IPS-NIHi7 (cell line): ENCODE results near the gene LRMDA.
"Not testable (repeated sequence)": the region's sequence is repeated elsewhere in the genome, so short reads cannot be mapped to it uniquely, and the experiment has no call there.

Experiments used
- DNase-seq: peaks from one replicate; pipeline ENCODE4 v3.0.0; 2012; ENCODE audit warnings: mixed read lengths; ENCODE audit errors: extremely low spot score

LRMDA gene

DNA sequence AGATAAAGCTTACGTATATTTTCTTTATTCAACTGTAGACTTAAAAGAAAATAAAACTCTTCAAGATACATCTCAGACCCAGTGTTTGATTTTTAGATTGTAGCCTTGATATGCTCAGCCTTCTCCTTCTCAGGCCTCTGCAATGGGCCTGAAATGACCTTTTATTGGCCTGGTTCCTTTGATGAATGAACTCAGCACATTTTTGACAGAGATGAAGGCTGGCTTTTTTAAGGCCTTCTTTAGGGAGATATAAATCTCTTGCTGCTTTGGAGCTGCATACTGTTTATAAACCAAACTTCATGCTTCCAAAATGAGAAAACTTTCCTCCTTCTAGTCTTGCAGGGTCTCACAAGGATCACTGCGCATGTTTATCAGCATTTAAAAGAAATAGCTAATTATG lies 1049.8 kb downstream of the LRMDA start:
- DNase-seq = no peak

- DNase-seq = no peak
Observed at GRCh38 chr10:76487582-76487981, 1056.2 kb downstream of the LRMDA start.

DNA sequence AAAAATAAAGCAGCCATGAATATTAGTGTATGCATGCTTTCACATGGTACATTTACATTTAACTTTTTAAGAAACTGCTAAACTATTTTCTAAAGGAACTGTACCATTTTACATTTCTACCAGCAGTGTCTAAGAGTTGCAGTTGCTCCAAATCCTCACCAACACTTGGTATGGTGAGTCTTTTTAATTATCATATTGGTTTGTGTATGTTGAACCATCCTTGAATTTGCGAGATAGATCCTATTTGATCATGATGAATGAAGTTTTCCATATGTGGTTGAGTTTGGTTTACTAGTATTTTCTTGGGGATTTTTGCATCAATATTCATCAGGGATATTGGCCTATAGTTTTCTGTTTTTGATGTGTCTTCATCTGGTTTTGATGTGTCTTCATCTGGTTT lies 1057.2 kb downstream of the LRMDA start:
- DNase-seq = no peak

DNA sequence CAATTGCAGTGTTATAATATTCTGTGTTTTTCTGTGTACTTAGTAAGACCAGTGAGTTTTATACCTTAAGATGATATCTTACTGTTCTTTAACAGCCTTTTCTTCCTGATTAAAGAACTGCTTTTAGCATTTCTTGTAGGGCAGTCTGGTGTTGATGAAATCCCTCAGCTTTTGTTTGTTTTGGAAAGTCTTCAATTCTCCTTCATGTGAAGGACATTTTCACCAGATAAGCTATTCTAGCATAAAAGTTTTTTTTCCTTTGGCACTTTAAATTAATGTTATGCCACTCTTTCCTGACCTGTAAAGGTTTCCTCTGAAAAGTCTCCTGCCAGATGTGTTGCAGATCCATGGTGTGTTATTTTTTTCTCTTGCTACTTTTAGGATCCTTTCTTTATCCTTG lies 1059.8 kb downstream of the LRMDA start:
- DNase-seq = no peak

- no peak for DNase-seq
Observed at GRCh38 chr10:76492026-76492425, 1060.6 kb downstream of the LRMDA start.

DNA sequence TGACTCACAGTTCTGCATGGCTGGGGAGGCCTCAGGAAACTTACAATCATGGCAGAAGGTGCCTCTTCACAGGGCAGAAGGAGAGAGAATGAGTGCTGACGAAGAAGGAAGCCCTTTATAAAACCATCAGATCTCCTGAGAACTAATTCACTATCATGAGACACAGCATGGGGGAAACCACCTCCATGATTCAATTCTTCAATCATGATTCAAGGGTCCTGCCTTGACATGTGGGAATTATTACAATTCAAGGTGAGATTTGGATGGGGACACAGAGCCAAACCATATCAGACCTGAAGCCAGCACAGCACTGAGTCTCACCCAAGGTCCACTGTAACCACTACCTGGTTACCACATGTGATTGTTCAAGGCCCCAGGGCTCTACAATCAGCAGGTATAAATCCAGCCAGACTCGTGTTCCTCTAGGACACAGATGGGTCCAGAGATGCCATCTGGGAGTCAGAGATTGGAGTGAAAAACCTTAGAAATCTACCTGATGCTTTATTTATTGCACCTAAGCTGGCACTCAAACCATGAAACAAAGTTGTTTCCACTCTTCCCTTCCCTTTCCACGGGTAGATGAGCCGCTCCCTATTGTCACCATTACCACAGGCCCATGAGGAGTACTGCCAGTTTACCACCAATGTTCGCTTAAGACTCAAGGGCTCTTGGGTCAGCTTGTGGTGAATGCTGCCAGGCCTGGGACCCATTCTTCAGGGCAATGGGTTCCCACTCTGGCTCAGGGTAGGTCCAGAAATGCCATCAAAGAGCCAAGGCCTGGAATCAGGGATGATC lies 1061.5 kb downstream of the LRMDA start:
- no peak for DNase-seq

DNA sequence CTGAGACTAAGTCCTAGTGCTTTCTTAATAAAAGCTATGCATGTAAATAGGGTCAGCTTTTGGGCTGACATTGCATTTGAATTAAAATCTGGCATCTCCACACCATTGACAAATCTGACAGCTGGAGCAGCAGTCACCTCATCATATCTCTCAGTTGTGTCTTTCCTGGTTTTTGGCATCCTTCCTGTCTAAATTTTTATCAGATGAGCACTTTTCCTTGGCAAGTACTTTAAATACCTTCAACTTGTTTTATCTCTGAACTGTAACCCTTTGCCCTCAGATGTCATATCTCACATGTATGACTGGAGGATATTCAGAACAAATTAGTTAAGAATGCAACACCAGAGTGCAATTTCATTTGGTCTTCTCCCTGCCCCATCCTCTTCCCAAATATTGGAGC lies 1066.2 kb downstream of the LRMDA start:
- no peak for DNase-seq

- no peak for DNase-seq
Observed at GRCh38 chr10:76504823-76505222, 1073.4 kb downstream of the LRMDA start.

- DNase-seq = no peak
Observed at GRCh38 chr10:76509446-76509845, 1078.0 kb downstream of the LRMDA start.

DNA sequence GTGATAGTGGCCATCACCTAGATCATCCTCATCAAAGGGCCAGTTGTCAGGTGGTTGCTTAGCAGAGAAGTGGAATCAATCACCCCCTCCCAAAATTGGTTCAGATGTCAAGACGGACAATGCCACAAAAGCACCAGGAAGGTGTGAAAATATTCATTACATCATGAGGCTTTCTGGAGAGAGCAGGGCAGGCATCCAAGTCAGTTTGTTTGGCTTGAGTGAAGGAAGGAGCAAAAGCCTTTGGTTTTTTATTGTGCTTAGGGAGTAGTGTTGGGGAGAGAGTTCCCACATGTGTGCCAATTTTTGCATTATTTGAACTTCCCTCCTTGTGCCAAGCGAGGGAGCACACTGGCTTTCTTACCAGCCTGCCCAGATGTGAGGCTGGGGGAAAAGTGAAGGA lies 1082.9 kb downstream of the LRMDA start:
- DNase-seq = no peak

- no peak for DNase-seq
Observed at GRCh38 chr10:76514869-76515268, 1083.4 kb downstream of the LRMDA start.

DNA sequence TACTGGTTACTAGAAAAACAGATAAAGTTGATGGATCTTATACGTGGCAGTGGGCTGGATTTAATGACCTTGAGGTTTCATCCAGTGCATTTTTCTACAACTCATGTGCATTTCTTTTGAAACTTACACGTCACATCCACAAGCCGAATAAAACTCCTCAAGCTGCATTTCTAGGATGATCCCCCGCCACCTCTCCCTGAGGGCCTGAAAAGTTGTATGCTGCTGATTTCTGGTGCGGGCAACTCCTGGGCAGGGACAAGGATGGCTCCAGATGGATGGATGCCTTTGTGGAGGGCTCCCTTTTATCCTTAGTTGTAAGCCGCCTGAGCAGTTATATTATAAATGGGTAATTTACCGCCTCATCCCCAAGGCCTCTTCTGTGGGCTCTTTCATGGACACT lies 1091.1 kb downstream of the LRMDA start:
- no peak for DNase-seq

- DNase-seq = no peak
Observed at GRCh38 chr10:76523246-76523645, 1091.8 kb downstream of the LRMDA start.

DNA sequence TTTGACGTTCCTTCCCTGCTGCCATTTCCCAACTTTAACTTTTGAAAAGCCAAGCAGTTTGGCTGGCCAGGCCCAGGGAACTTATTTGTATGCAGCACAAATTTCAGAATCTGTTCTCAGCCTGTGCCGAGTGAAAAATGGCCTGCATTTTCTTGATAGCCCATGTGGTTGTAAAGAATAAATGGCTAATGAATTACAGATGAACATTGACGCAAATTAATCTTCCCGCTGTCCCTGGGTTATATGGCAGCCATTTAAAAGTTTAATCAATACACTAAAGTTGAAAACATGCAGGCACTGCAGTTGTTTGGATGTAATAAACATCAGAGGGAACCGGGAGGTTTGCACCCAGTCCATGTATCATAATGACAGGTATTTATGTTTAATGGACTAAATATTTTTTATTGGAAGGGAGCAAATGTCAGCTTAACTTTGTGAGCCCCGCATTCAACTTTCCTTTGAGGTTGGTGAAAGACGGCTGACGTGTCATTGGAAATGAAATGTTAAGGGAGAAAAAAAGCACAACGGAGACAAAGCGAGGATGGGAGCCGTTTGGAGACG lies 1092.4 kb downstream of the LRMDA start:
- no peak for DNase-seq

GRCh38 chr10:76526833-76527232 lies 1095.4 kb downstream of the LRMDA start:
- not testable (repeated sequence) for DNase-seq

- no peak for DNase-seq
Observed at GRCh38 chr10:76540331-76540730, 1108.9 kb downstream of the LRMDA start.

GRCh38 chr10:76540786-76541185 lies 1109.4 kb downstream of the LRMDA start:
- no peak for DNase-seq

GRCh38 chr10:76541852-76542251 lies 1110.4 kb downstream of the LRMDA start:
- no peak for DNase-seq

- DNase-seq = no peak
Observed at GRCh38 chr10:76542307-76542930, 1111.0 kb downstream of the LRMDA start.

- DNase-seq = no peak
Observed at GRCh38 chr10:76543655-76544054, 1112.2 kb downstream of the LRMDA start.

- no peak for DNase-seq
Observed at GRCh38 chr10:76544789-76545188, 1113.4 kb downstream of the LRMDA start.

DNA sequence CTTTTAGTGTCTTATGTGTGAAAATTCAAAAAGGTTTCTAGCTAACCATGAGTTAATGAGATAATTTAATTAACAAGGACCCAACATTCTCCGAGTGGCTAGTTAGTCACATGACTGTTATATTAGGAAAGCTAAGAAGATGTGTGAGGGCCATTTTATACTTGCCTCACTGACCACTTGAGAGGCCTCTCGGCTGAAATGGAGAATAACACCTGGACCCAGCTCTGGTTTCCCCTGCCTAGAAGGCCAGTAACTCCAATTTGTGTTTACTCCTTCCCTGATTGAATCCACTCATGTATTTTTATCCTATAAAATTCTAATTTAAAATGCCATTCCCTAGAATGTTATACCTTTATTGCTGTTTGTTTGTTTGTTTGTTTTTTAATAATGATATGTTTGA lies 1115.0 kb downstream of the LRMDA start:
- no peak for DNase-seq

DNA sequence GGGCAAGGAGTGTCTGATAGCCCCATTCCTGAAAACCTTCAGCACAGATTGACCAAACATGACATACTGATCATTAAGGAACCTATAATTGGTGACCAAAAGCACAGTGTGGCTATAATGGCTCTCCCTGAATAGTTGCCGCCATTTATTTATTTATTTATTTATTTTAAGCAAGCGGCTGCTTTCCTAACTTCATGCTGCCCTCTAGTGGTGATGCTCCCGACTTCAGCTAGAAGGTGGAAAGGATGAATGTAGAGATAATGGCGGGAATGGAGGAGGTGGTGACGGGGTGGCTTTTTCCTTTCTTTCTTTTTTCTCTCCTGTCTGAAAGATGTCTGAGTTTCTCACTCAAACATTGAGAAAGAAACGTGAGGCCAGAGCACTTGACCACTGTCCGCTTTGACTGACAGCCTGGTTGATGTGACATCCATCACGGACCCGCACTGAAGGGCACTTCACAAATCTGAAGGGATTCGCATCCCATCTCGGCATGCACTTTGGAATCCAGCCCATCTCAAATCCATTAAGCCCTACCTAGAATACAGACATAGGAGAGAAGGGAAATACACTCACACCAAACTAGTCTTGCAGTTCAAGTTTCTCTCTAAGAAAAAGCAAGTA lies 1116.0 kb downstream of the LRMDA start:
- DNase-seq = peak; percentile 67
